Measurements from ENCODE around the gene SMG5. TPM values are rescaled to one million over a fixed set of nuclear protein-coding genes. Genes with fewer than 3 reads are reported as not detected.

Gene SMG5
- polyA plus RNA-seq, 6 donors from 2014 or later: 8.3 to 30.9 (median 12.6) TPM

DNA sequence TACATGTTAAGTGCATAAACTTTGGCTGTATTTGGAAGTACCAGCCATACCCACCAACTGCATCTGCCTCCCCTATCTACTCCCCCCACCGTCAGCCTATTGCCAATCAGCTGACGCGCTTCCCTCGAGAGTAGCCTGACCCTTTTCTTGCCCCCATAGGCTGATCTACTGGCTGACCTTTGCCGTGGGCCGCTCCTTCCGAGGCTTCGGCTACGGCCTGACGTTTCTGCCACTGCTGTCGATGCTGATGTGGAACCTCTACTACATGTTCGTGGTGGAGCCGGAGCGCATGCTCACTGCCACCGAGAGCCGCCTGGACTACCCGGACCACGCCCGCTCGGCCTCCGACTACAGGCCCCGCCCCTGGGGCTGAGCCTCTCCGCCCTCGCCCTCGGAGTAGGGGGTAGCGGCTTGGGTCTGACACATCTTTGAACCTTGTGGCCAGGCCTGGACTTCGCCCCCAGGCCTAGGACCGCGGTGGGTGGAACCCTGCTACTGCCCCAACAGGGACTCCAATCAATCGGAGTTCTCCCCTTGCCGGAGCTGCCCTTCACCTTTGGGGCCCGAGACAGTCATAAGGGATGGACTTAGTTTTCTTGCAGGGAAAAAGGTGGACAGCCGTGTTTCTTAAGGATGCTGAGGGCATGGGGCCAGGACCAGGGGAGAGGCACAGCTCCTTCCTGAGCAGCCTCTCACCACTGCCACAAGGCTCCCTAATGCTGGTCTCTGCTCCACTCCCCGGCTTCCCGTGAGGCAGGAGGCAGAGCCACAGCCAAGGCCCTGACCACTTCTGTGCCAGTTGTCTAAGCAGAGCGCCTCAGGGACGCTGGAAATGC, 8.8 kb upstream of the SMG5 start:
- H3K4me1 Mint-ChIP-seq: peaks cover 20 to 33% (median 22%) of the 10 kb centered on the region in 3 donors
- ATAC-seq (ENCODE audit: low read depth in 2 of 2) (peak; percentile 59 to 66), DNase-seq (peak; percentile 14)
- no peaks in the 10 kb centered on the region for H3K27me3 Mint-ChIP-seq
- H3K9me3 Mint-ChIP-seq: no peaks in the 10 kb centered on the region
- H3K4me3 Mint-ChIP-seq: peak overlapping the region; percentile 44 to 86 (median 78)
- peaks cover 0 to 4% of the 10 kb centered on the region in 2 donors for H3K36me3 Mint-ChIP-seq
- peak overlapping the region in 4 of 6 donors; percentile 11 to 87 (median 74) for H3K27ac Mint-ChIP-seq

GRCh38 chr1:156289857-156290256, 7.2 kb upstream of the SMG5 start:
- Mint-ChIP-seq H3K36me3 (peaks cover 0 to 4% of the 10 kb centered on the region in 2 donors), H3K4me1 (peaks cover 10 to 25% (median 14%) of the 10 kb centered on the region in 3 donors), H3K27ac (no peak overlapping the region), H3K4me3 (peak overlapping the region in 1 of 8 donors; percentile 42), H3K9me3 (no peaks in the 10 kb centered on the region), H3K27me3 (no peaks in the 10 kb centered on the region)
- no peak for DNase-seq
- no peak for ATAC-seq (ENCODE audit: low read depth in 2 of 2)

DNA sequence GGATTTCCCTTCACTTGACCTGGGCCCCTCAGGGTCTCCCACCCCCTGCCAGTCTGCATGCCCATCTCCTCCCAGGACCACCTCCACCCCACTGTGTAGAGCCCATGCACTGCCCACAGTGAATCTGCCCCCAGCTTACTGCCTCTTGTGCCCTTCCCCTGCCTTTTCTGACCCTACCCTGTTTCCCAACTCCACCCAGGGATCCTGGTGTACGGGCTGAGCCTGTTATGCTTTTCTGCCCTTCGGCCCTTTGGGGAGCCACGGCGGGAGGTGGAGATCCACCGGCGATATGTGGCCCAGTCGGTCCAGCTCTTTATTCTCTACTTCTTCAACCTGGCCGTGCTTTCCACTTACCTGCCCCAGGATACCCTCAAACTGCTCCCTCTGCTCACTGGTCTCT, 3.4 kb upstream of the SMG5 start:
- Mint-ChIP-seq H3K4me1 (peaks cover 30 to 32% (median 31%) of the 10 kb centered on the region in 3 donors), H3K27me3 (no peaks in the 10 kb centered on the region), H3K27ac (no peak overlapping the region), H3K4me3 (peak overlapping the region in 2 of 8 donors; percentile 30 to 61), H3K9me3 (no peaks in the 10 kb centered on the region), H3K36me3 (peaks cover 0 to 4% of the 10 kb centered on the region in 2 donors)
- DNase-seq (no peak), ATAC-seq (ENCODE audit: low read depth in 2 of 2) (no peak)

DNA sequence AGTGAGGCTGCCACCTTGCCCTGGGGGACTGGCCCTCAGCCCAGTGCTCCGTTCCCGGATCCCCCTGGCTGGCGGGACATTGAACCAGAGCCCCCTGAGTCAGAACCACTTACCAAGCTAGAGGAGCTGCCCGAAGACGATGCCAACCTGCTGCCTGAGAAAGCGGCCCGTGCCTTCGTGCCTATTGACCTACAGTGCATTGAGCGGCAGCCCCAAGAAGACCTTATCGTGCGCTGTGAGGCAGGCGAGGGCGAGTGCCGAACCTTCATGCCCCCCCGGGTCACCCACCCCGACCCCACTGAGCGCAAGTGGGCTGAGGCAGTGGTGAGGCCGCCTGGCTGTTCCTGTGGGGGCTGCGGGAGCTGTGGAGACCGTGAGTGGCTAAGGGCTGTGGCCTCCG, 2.8 kb upstream of the SMG5 start:
- DNase-seq (no peak), ATAC-seq (ENCODE audit: low read depth in 2 of 2) (no peak)
- Mint-ChIP-seq H3K36me3 (peaks cover 0 to 4% of the 10 kb centered on the region in 2 donors), H3K27me3 (no peaks in the 10 kb centered on the region), H3K4me1 (peaks cover 31 to 35% (median 35%) of the 10 kb centered on the region in 3 donors), H3K4me3 (peak overlapping the region in 1 of 8 donors; percentile 91), H3K9me3 (no peaks in the 10 kb centered on the region), H3K27ac (no peak overlapping the region)

DNA sequence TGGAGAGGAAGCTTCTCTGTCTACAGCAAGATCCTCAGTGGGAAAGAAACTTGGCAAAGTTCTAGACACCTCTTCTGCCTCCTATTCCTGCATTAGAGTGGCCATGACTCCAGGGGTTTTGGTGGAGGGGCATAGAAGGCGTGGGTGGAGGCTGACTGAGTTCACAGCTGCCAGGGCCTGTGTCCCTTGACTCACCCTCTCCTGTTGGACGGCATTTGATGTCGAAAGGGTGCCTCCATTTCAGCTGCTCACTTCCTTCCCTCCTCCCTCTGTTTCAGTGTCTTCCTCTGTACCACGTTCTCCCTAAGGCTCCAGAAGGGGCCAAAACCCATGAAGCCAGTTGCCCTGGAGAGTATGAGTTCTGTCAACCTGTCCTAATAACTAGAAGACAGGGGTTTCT, 2.1 kb upstream of the SMG5 start:
- Mint-ChIP-seq H3K27me3 (no peaks in the 10 kb centered on the region), H3K4me3 (peak overlapping the region in 3 of 8 donors; percentile 2 to 91 (median 44)), H3K27ac (peak overlapping the region in 1 of 6 donors; percentile 92), H3K9me3 (no peaks in the 10 kb centered on the region), H3K4me1 (peaks cover 35 to 41% (median 41%) of the 10 kb centered on the region in 3 donors), H3K36me3 (peaks cover 0 to 4% of the 10 kb centered on the region in 2 donors)
- DNase-seq (no peak), ATAC-seq (ENCODE audit: low read depth in 2 of 2) (no peak)

DNA sequence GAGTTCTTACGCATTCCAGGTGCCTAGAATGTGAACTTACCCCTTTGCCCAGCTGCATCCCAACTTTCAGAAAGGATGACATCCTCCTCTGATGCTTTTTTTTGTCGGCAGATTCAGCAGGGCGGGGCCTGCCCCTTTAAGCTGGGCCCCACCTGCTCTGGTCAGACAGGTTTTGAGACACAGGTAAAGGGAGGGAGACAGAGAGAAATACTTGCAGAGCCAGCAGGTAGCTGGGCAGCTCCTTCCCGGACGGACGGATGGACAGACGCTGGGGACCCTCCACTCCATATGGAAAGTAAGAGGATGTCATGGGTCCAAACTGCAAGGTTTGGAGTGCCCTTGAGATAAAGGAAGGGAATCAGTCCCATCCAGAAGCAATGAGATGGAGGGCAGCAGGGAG, 1.5 kb upstream of the SMG5 start, which contains the start of gene TMEM79:
TSS of gene TMEM79 (plus strand) at position 214 of the 400 bp plus-strand sequence. CDS start 902 bp downstream, outside the sequence.
- no peak for DNase-seq
- Mint-ChIP-seq H3K4me1 (peaks cover 35 to 42% (median 41%) of the 10 kb centered on the region in 3 donors), H3K9me3 (no peaks in the 10 kb centered on the region), H3K4me3 (peak within 1 kb of the TSS; percentile 91 to 99 (median 97)), H3K36me3 (peaks cover 0 to 4% of the 10 kb centered on the region in 2 donors), H3K27me3 (no peaks in the 10 kb centered on the region), H3K27ac (peak within 1 kb of the TSS; percentile 93 to 97 (median 95))
- ATAC-seq (ENCODE audit: low read depth in 2 of 2): no peak

DNA sequence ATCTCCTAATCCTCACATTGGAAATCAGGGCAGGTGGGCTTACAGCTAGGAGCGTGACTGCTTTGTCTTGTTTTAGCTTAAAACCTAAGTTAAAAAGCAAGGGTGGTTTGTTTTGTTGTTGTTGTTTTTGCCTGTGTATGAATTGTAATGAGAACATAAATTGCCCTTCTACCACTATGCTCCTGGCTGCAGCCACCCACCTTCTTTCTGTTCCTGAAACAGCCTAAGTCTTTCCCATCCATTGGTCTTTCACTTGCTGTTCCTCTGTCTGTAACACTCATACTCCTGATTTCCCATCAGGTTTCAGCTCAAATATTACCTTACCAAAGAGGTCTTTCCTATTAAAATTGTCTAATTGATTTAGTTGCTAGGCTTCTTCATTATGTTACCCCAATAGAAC, 896 bp upstream of the SMG5 start:
- peak overlapping the region; percentile 91 to 99 (median 97) for H3K4me3 Mint-ChIP-seq
- H3K9me3 Mint-ChIP-seq: no peaks in the 10 kb centered on the region
- ATAC-seq (ENCODE audit: low read depth in 2 of 2) (no peak), DNase-seq (no peak)
- H3K27ac Mint-ChIP-seq: peak overlapping the region in 5 of 6 donors; percentile 5 to 94 (median 60)
- H3K27me3 Mint-ChIP-seq: no peaks in the 10 kb centered on the region
- H3K4me1 Mint-ChIP-seq: peaks cover 35 to 42% (median 41%) of the 10 kb centered on the region in 3 donors
- H3K36me3 Mint-ChIP-seq: peaks cover under 1% of the 10 kb centered on the region in 2 donors

GRCh38 chr1:156281693-156282478, 739 bp downstream of the SMG5 start:
- peaks cover 0 to 16% of the 10 kb centered on the region in 2 donors for H3K36me3 Mint-ChIP-seq
- no peak for ATAC-seq (ENCODE audit: low read depth in 2 of 2)
- peak overlapping the region; percentile 91 to 99 (median 97) for H3K4me3 Mint-ChIP-seq
- peak overlapping the region; percentile 63 to 96 (median 92) for H3K27ac Mint-ChIP-seq
- no peaks in the 10 kb centered on the region for H3K9me3 Mint-ChIP-seq
- H3K27me3 Mint-ChIP-seq: no peaks in the 10 kb centered on the region
- no peak for DNase-seq
- H3K4me1 Mint-ChIP-seq: peaks cover 39 to 45% (median 42%) of the 10 kb centered on the region in 3 donors

GRCh38 chr1:156281281-156281680, 1.3 kb downstream of the SMG5 start:
- H3K36me3 Mint-ChIP-seq: peaks cover 0 to 18% of the 10 kb centered on the region in 2 donors
- DNase-seq (no peak), ATAC-seq (ENCODE audit: low read depth in 2 of 2) (peak in 1 of 2 donors; percentile 15)
- H3K9me3 Mint-ChIP-seq: no peaks in the 10 kb centered on the region
- peak overlapping the region; percentile 91 to 99 (median 97) for H3K4me3 Mint-ChIP-seq
- peaks cover 39 to 45% (median 42%) of the 10 kb centered on the region in 3 donors for H3K4me1 Mint-ChIP-seq
- no peaks in the 10 kb centered on the region for H3K27me3 Mint-ChIP-seq
- peak overlapping the region in 4 of 6 donors; percentile 63 to 93 (median 74) for H3K27ac Mint-ChIP-seq

DNA sequence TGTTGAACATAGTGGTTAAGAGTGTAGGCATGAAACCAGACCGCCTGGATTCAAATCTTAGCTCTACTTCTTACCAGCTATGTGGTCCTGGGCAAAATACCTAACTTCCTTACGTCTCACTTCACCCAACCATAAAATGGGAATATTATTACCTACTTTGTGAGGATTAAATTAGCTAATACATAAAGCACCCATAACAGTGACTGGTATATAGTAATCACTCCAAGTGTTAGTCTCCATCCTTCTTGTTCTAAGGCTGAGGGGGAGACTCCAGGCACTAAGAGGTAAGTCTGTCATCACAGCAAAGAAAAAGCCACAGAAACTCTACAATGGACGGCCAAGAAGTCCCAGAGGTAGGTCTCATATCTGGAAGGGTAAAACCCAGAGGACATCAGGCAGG, 2.8 kb downstream of the SMG5 start:
- Mint-ChIP-seq H3K9me3 (no peaks in the 10 kb centered on the region), H3K27me3 (no peaks in the 10 kb centered on the region), H3K36me3 (peaks cover under 1 to 24% of the 10 kb centered on the region in 2 donors), H3K27ac (peak overlapping the region in 2 of 6 donors; percentile 39), H3K4me3 (peak overlapping the region in 2 of 8 donors; percentile 69 to 91), H3K4me1 (peaks cover 39 to 45% (median 42%) of the 10 kb centered on the region in 3 donors)
- no peak for DNase-seq
- no peak for ATAC-seq (ENCODE audit: low read depth in 2 of 2)

GRCh38 chr1:156276966-156277381, 5.7 kb downstream of the SMG5 start:
- Mint-ChIP-seq H3K4me3 (peak overlapping the region in 2 of 8 donors; percentile 12 to 33), H3K27ac (no peak overlapping the region), H3K9me3 (no peaks in the 10 kb centered on the region), H3K4me1 (peaks cover 15 to 23% (median 20%) of the 10 kb centered on the region in 3 donors), H3K27me3 (no peaks in the 10 kb centered on the region), H3K36me3 (peaks cover 10 to 48% of the 10 kb centered on the region in 2 donors)
- DNase-seq (no peak), ATAC-seq (ENCODE audit: low read depth in 2 of 2) (no peak)

DNA sequence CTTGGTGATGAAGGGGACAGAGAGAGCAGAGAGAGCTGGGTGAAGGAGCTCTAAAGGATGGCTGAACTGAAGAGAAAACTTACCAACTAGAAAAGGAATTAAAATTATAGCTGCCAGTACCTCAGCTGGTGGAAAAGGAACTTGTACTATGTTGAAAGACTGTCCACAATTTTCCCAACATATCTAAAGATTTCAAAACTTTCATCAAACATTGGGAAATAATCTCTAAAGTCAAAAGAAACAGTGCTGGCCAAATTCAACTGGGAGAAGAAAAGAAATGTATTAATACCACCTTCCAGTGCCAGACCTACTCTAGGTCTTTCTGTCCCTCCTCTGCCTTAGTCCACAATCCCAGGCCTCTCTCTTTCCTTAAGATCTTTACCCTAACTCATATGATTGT, 6.1 kb downstream of the SMG5 start:
- Mint-ChIP-seq H3K9me3 (no peaks in the 10 kb centered on the region), H3K4me3 (peak overlapping the region in 1 of 8 donors; percentile 51), H3K27ac (no peak overlapping the region), H3K27me3 (no peaks in the 10 kb centered on the region), H3K36me3 (peaks cover 14 to 48% of the 10 kb centered on the region in 2 donors), H3K4me1 (peaks cover 13 to 21% (median 17%) of the 10 kb centered on the region in 3 donors)
- ATAC-seq (ENCODE audit: low read depth in 2 of 2) (no peak), DNase-seq (no peak)

DNA sequence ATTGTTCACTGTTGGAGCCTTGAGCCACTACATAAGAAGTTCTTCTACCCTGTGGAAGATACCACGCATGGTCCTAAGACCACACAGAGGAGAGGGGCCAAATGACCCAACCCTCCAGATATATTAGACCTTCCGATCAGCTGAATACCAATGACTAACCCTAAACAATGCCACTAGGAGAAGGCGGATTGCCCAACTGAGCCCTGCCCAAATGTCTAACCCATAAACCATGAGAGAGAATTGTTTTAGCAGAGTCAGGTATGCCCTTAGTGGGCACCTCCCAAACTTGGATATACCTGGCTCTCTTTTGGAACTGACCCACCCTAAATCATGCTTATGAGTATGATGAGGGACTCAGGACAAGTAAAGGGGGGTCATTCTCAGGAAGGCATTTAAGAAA, 12.3 kb downstream of the SMG5 start:
- no peak overlapping the region for H3K4me3 Mint-ChIP-seq
- no peaks in the 10 kb centered on the region for H3K9me3 Mint-ChIP-seq
- H3K4me1 Mint-ChIP-seq: peaks cover 0 to 8% (median 0%) of the 10 kb centered on the region in 3 donors
- ATAC-seq (ENCODE audit: low read depth in 2 of 2) (no peak), DNase-seq (no peak)
- H3K27ac Mint-ChIP-seq: no peak overlapping the region
- no peaks in the 10 kb centered on the region for H3K27me3 Mint-ChIP-seq
- peaks cover 34 to 53% of the 10 kb centered on the region in 2 donors for H3K36me3 Mint-ChIP-seq
